Fibroblast of skin of scalp (primary cell): ENCODE data around the gene CUL2.
"Not testable (repeated sequence)": the region's sequence is repeated elsewhere in the genome, so short reads cannot be mapped to it uniquely, and the experiment has no call there.

Experiments
- DNase-seq: peaks from one replicate; pipeline ENCODE4 v3.0.0-alpha.2; 2013

Gene CUL2

GRCh38 chr10:34978080-34978479 lies 112.1 kb downstream of the CUL2 start:
- no peak for DNase-seq

GRCh38 chr10:34976380-34976910 lies 113.7 kb downstream of the CUL2 start:
- DNase-seq: not testable (repeated sequence)

GRCh38 chr10:34974364-34975065 lies 115.6 kb downstream of the CUL2 start:
- not testable (repeated sequence) for DNase-seq

- not testable (repeated sequence) for DNase-seq
Observed at GRCh38 chr10:34973757-34974156, 116.4 kb downstream of the CUL2 start.

- not testable (repeated sequence) for DNase-seq
Observed at GRCh38 chr10:34973121-34973520, 117.0 kb downstream of the CUL2 start.

- DNase-seq: not testable (repeated sequence)
Observed at GRCh38 chr10:34972591-34972990, 117.5 kb downstream of the CUL2 start.

GRCh38 chr10:34971606-34972334 lies 118.4 kb downstream of the CUL2 start:
- not testable (repeated sequence) for DNase-seq

- DNase-seq: no peak
Observed at GRCh38 chr10:34969171-34969570, 121.0 kb downstream of the CUL2 start.

GRCh38 chr10:34967335-34967880 lies 122.7 kb downstream of the CUL2 start:
- peak; percentile 93 for DNase-seq

- DNase-seq: peak; percentile 59
Observed at GRCh38 chr10:34966451-34966850, 123.7 kb downstream of the CUL2 start.

- no peak for DNase-seq
Observed at GRCh38 chr10:34966040-34966439, 124.1 kb downstream of the CUL2 start.

- no peak for DNase-seq
Observed at GRCh38 chr10:34964166-34964800, 125.9 kb downstream of the CUL2 start.

GRCh38 chr10:34962866-34963265 lies 127.3 kb downstream of the CUL2 start:
- no peak for DNase-seq

- DNase-seq: no peak
Observed at GRCh38 chr10:34960983-34961382, 129.2 kb downstream of the CUL2 start.

GRCh38 chr10:34959786-34960185 lies 130.4 kb downstream of the CUL2 start:
- DNase-seq: no peak

GRCh38 chr10:34959321-34959720 lies 130.8 kb downstream of the CUL2 start:
- no peak for DNase-seq
